Vagina (tissue), 2 donors: ENCODE data around the gene OR5K1. TPM values are rescaled to one million over a fixed set of nuclear protein-coding genes. Genes with fewer than 3 reads are reported as not detected.

Experiments
- DNase-seq, 2 donors: peaks; one replicate each; pipeline ENCODE4 v3.0.0-alpha.2; 2017; ENCODE audit errors: extremely low spot score in 2 of 2
- H3K27ac ChIP-seq: fragments of 200-600 bp; sonication (generic); one replicate; pipeline ENCODE4 v1.5.1; 2019
- H3K27me3 ChIP-seq: fragments of 200-600 bp; sonication (generic); one replicate; pipeline ENCODE4 v1.5.1; 2019
- H3K36me3 ChIP-seq, 2 donors: fragments of 200-600 bp; sonication (generic); one replicate each; pipeline ENCODE4 v1.5.1; 2017 to 2019
- H3K4me1 ChIP-seq: fragments of 200-600 bp; sonication (generic); one replicate; pipeline ENCODE4 v1.5.1; 2019
- H3K4me3 ChIP-seq, 2 donors: fragments of 200-600 bp; sonication (generic); 1 replicate in 1 of 2; 2 replicates in 1 of 2; pipeline ENCODE4 v1.5.1; 2016 to 2019
- H3K9me3 ChIP-seq: fragments of 200-600 bp; sonication (generic); one replicate; pipeline ENCODE4 v1.5.1; 2019
- POLR2A ChIP-seq, 2 donors: fragments of 450-650 bp; IDR thresholded peaks; one replicate each; pipeline ENCODE4 v1.6.1; 2017; ENCODE audit warnings: antibody characterized with exemption in 2 of 2, mild to moderate bottlenecking in 2 of 2, moderate library complexity in 2 of 2
- POLR2AphosphoS5 ChIP-seq, 2 donors: sonication (generic); formaldehyde crosslinking; IDR thresholded peaks; one replicate each; pipeline ENCODE4 v1.9.0; 2017; ENCODE audit warnings: antibody characterized with exemption in 2 of 2, mild to moderate bottlenecking in 2 of 2, low read depth in 1 of 2; ENCODE audit not compliant: insufficient read depth in 1 of 2
- intact Hi-C: fragments of 100-400 bp; cut with DNase I; formaldehyde crosslinking; loops from one replicate; pipeline ENCODE4 v1.15.1; 2023
- total RNA-seq: library from RNA; depleted of rRNA; stranded (reverse); fragments of >200 nt; gene quantifications from one replicate; pipeline ENCODE4 v1.2.3, GENCODE V29; 2016
- TF ChIP-seq, protein P1 (sequence below), 3 experiments: fragments of 450-650 bp in 2 of 3; fragments of 200-600 bp in 1 of 3; sonication (generic) in 1 of 3; IDR thresholded peaks; one replicate each; pipeline ENCODE4 v1.5.1; 2017 to 2019; ENCODE audit warnings: antibody characterized with exemption in 3 of 3, mild to moderate bottlenecking in 2 of 3, moderate library complexity in 2 of 3

The OR5K1 gene
- total RNA-seq, 1 donor from 2014 or later, result not detected

DNA sequence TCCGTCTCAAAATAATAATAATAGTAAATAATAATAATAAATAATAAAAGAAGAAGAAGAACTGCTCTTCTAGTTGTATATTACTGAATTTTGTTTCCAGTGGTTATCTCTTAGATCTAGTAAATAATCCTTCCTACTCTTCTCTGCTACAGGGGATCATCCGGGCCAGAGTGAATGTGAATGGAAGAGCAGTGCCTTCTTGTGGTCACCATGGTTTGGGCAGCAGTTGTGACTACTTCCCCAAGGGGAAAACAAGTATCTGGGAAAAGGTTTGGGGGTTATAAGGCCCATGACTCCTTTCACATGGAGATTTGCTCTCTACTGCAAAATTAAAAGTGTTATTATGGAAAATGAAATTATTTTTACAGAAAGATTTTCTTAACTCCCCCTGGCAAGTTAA, 5.5 kb upstream of the OR5K1 start:
- H3K4me1 ChIP-seq, result no peaks in the 10 kb centered on the region
- H3K27me3 ChIP-seq, result no peaks in the 10 kb centered on the region
- no peak for DNase-seq
- H3K4me3 ChIP-seq, result no peak overlapping the region
- no peaks in the 10 kb centered on the region for H3K9me3 ChIP-seq
- H3K27ac ChIP-seq, result no peak overlapping the region
- intact Hi-C loops, result no loop called here
- no peaks in the 10 kb centered on the region for H3K36me3 ChIP-seq
- TF ChIP-seq POLR2AphosphoS5 (IDR thresholded peaks at IDR 0.05; ENCODE audit: insufficient read depth in 1 of 2, low read depth in 1 of 2), result no peak
- no peak for TF ChIP-seq POLR2A (IDR thresholded peaks at IDR 0.05)
- TF ChIP-seq, protein P1, sequence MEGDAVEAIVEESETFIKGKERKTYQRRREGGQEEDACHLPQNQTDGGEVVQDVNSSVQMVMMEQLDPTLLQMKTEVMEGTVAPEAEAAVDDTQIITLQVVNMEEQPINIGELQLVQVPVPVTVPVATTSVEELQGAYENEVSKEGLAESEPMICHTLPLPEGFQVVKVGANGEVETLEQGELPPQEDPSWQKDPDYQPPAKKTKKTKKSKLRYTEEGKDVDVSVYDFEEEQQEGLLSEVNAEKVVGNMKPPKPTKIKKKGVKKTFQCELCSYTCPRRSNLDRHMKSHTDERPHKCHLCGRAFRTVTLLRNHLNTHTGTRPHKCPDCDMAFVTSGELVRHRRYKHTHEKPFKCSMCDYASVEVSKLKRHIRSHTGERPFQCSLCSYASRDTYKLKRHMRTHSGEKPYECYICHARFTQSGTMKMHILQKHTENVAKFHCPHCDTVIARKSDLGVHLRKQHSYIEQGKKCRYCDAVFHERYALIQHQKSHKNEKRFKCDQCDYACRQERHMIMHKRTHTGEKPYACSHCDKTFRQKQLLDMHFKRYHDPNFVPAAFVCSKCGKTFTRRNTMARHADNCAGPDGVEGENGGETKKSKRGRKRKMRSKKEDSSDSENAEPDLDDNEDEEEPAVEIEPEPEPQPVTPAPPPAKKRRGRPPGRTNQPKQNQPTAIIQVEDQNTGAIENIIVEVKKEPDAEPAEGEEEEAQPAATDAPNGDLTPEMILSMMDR (IDR thresholded peaks at IDR 0.05), result no peak

DNA sequence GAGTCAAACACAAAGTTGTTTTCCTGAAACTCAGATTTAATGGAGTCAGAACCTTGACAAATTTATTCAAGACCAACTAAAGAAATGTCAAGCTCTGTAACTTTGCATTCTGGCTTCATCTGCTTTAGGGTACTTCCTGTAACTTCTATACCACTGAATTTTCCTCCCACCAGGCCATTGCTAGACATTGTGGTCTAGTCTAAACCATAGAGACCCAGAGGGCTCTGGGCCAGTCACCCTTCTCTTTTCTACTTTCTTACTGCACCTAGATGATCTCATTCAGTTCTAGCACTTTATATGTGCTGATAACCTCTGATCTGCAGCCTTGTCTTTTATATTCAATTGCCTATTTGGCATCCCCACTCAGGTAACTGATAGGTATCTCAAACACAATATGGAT, 2.8 kb upstream of the OR5K1 start:
- intact Hi-C loops, result no loop called here
- TF ChIP-seq, protein P1 (IDR thresholded peaks at IDR 0.05), result no peak
- TF ChIP-seq POLR2A (IDR thresholded peaks at IDR 0.05) (no peak), POLR2AphosphoS5 (IDR thresholded peaks at IDR 0.05; ENCODE audit: insufficient read depth in 1 of 2, low read depth in 1 of 2) (no peak)

DNA sequence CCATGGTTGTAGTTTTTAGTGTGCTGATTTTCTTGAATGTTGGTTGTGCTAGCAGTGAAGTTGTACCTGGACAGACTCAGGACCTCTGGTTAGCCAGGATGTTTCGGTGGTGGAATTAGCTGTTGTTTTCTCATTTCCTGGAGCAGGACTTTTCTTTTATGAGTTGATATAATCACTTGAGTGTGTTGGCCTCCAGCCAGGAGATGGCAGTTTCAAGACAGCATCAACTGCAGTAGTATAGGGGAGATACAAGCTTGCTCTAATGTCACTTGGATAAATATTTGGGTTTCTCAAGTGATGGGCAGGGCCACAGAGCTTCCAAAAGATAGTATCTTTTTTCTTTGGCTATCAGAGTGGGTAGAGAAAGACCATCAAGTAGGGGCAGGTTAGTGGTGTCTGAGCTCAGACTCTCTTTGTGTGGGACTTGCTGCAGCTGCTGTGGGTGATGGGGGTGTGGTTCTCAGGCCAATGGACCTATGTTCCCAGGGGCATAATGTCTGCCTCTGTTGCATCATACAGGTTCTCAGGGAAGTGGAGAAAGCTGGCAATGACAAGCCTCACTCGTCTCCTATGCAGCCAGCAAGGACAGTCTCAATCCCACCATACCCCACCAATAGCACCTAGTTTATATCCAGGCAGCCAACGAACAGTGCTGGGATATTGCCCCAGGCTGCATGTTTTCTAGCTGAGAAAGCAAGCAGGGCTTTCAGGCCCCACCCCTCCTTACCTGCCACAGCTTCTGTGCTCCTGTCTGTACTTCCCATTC, 19.9 kb downstream of the OR5K1 start:
- Histone ChIP-seq H3K27ac (no peak overlapping the region), H3K27me3 (no peaks in the 10 kb centered on the region), H3K4me3 (no peak overlapping the region), H3K9me3 (peaks cover 3% of the 10 kb centered on the region), H3K36me3 (no peaks in the 10 kb centered on the region), H3K4me1 (no peaks in the 10 kb centered on the region)
- intact Hi-C loops, result no loop called here
- no peak for DNase-seq
- TF ChIP-seq POLR2A (IDR thresholded peaks at IDR 0.05), result no peak
- TF ChIP-seq, protein P1 (IDR thresholded peaks at IDR 0.05), result no peak
- no peak for TF ChIP-seq POLR2AphosphoS5 (IDR thresholded peaks at IDR 0.05; ENCODE audit: insufficient read depth in 1 of 2, low read depth in 1 of 2)

More for the DNA sequence above, 2.8 kb upstream of the OR5K1 start:
- Histone ChIP-seq H3K36me3 (no peaks in the 10 kb centered on the region), H3K4me3 (no peak overlapping the region), H3K9me3 (no peaks in the 10 kb centered on the region), H3K27me3 (no peaks in the 10 kb centered on the region), H3K4me1 (no peaks in the 10 kb centered on the region), H3K27ac (no peak overlapping the region)
- DNase-seq, result no peak

DNA sequence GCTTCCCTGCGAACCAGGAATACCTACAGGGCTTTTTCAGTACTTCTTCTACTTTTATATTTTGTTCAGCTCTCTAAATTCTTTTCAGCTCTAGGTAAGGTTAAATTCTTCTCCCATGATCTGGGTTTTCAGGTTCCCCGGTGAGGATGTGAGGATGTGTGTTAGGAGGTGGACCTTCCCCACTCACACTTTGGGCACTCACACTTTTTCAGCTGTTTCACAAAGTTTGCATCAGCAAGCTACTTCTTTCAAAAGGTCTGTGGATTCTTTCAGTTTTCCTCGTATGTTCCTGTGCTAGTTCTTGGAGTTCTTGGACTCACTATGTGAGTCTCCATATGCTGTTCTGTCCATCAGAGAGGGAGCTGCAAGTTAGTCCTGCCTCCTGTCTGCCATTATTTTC, 20.6 kb downstream of the OR5K1 start:
- Histone ChIP-seq H3K27ac (no peak overlapping the region), H3K36me3 (no peaks in the 10 kb centered on the region), H3K4me1 (no peaks in the 10 kb centered on the region), H3K9me3 (peaks cover 3% of the 10 kb centered on the region), H3K27me3 (no peaks in the 10 kb centered on the region), H3K4me3 (no peak overlapping the region)
- intact Hi-C loops, result no loop called here
- DNase-seq, result no peak
- TF ChIP-seq POLR2A (IDR thresholded peaks at IDR 0.05) (no peak), POLR2AphosphoS5 (IDR thresholded peaks at IDR 0.05; ENCODE audit: insufficient read depth in 1 of 2, low read depth in 1 of 2) (no peak)
- TF ChIP-seq, protein P1 (IDR thresholded peaks at IDR 0.05), result no peak

DNA sequence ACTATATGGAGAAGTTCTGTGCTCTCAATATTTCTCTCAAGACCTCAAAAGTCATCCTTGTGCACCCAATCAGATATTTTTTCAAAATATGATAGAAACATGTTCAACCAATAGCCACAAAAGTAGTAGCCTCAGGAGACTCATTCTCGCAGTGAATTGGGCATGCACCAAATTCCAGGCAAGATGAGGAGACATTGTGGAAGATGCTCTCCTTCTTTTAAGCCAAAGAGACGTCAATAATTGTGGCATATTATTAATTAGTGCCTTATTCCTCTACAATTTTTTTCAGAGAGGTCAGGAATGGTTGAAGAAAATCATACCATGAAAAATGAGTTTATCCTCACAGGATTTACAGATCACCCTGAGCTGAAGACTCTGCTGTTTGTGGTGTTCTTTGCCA, 34.4 kb downstream of the OR5K1 start, which contains the start of gene OR5K2:
TSS of gene OR5K2 (plus strand) at position 301 of the 400 bp plus-strand sequence. CDS start at position 301, 0 bp downstream.
- Histone ChIP-seq H3K27me3 (no peaks in the 10 kb centered on the region), H3K9me3 (no peaks in the 10 kb centered on the region), H3K27ac (no peak within 1 kb of the TSS), H3K4me1 (no peaks in the 10 kb centered on the region), H3K4me3 (no peak within 1 kb of the TSS), H3K36me3 (no peaks in the 10 kb centered on the region)
- intact Hi-C loops, result no loop called here
- TF ChIP-seq, protein P1 (IDR thresholded peaks at IDR 0.05), result no peak
- TF ChIP-seq POLR2A (IDR thresholded peaks at IDR 0.05), result no peak
- no peak for TF ChIP-seq POLR2AphosphoS5 (IDR thresholded peaks at IDR 0.05; ENCODE audit: insufficient read depth in 1 of 2, low read depth in 1 of 2)
- no peak for DNase-seq
